CD4-positive, alpha-beta T cell treated with Interleukin-6 for 4 hours (primary cell): ENCODE results near the gene AK2.
A peak's percentile ranks its signal among the peaks of the same experiment; 100 is the strongest.
"Not testable (repeated sequence)": the region's sequence is repeated elsewhere in the genome, so short reads cannot be mapped to it uniquely, and the experiment has no call there.

Experiments
- DNase-seq: peaks from one replicate; pipeline ENCODE4 v3.0.0-alpha.2; 2020; ENCODE audit warnings: mixed read lengths

Gene AK2

GRCh38 chr1:33036526-33037503, at the start of gene AK2:
AK2 (minus strand) TSS chr1:33036883; CDS start chr1:33036828, 55 bp downstream.
- DNase-seq: peak; percentile 92

- peak; percentile 61 for DNase-seq
Measured at GRCh38 chr1:33086384-33086850, 49.7 kb upstream of the AK2 start.

GRCh38 chr1:33085332-33085731, 48.6 kb upstream of the AK2 start:
- DNase-seq: no peak

GRCh38 chr1:33082575-33083108, 46.0 kb upstream of the AK2 start:
- no peak for DNase-seq

GRCh38 chr1:33081554-33082305, 45.0 kb upstream of the AK2 start:
- DNase-seq: peak; percentile 21

- peak; percentile 98 for DNase-seq
Measured at GRCh38 chr1:33080885-33081553, 44.3 kb upstream of the AK2 start, which contains the start of gene AZIN2. AZIN2 (plus strand) TSS chr1:33081153; CDS start chr1:33082250, 1,097 bp downstream.

GRCh38 chr1:33080373-33080772, 43.7 kb upstream of the AK2 start:
- no peak for DNase-seq

- no peak for DNase-seq
Measured at GRCh38 chr1:33078030-33078591, 41.4 kb upstream of the AK2 start.

GRCh38 chr1:33074193-33074945, 37.7 kb upstream of the AK2 start:
- no peak for DNase-seq

- DNase-seq: no peak
Measured at GRCh38 chr1:33072707-33073106, 36.0 kb upstream of the AK2 start.

- no peak for DNase-seq
Measured at GRCh38 chr1:33070628-33071027, 33.9 kb upstream of the AK2 start.

GRCh38 chr1:33068108-33068507, 31.4 kb upstream of the AK2 start:
- DNase-seq: not testable (repeated sequence)

- DNase-seq: not testable (repeated sequence)
Measured at GRCh38 chr1:33066477-33066876, 29.8 kb upstream of the AK2 start.

- DNase-seq: no peak
Measured at GRCh38 chr1:33065301-33065700, 28.6 kb upstream of the AK2 start.

GRCh38 chr1:33064284-33064683, 27.6 kb upstream of the AK2 start:
- DNase-seq: not testable (repeated sequence)

- DNase-seq: no peak
Measured at GRCh38 chr1:33061834-33062233, 25.2 kb upstream of the AK2 start.

- no peak for DNase-seq
Measured at GRCh38 chr1:33060579-33061083, 23.9 kb upstream of the AK2 start.

GRCh38 chr1:33057095-33057494, 20.4 kb upstream of the AK2 start:
- no peak for DNase-seq

GRCh38 chr1:33056426-33056825, 19.7 kb upstream of the AK2 start:
- no peak for DNase-seq

GRCh38 chr1:33055210-33056008, 18.7 kb upstream of the AK2 start:
- DNase-seq: peak; percentile 24
